Placental epithelial cell (primary cell): ENCODE results near the gene OR4C11. TPM values are rescaled to one million over a fixed set of nuclear protein-coding genes. Genes with fewer than 3 reads are reported as not detected.

ENCODE experiments used
- total RNA-seq: library from RNA; depleted of rRNA; stranded (reverse); fragments of >200 nt; gene quantifications from 2 replicates; pipeline ENCODE4 v1.2.3, GENCODE V29; 2012

The OR4C11 gene, protein sequence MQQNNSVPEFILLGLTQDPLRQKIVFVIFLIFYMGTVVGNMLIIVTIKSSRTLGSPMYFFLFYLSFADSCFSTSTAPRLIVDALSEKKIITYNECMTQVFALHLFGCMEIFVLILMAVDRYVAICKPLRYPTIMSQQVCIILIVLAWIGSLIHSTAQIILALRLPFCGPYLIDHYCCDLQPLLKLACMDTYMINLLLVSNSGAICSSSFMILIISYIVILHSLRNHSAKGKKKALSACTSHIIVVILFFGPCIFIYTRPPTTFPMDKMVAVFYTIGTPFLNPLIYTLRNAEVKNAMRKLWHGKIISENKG
- not detected in 2 replicates for total RNA-seq

GRCh38 chr11:55607545-55607944 lies at the start of gene OR4C11:
OR4C11 (minus strand) TSS chr11:55607645; CDS start chr11:55604373, 3,272 bp downstream.

GRCh38 chr11:55648027-55648426 lies 40.6 kb upstream of the OR4C11 start, which contains the start of gene OR4S2:
OR4S2 (plus strand) TSS chr11:55648327; CDS start chr11:55650904, 2,577 bp downstream.

GRCh38 chr11:55634813-55635212 lies 27.4 kb upstream of the OR4C11 start, which contains the start of gene OR4P4:
OR4P4 (plus strand) TSS chr11:55635113.

DNA sequence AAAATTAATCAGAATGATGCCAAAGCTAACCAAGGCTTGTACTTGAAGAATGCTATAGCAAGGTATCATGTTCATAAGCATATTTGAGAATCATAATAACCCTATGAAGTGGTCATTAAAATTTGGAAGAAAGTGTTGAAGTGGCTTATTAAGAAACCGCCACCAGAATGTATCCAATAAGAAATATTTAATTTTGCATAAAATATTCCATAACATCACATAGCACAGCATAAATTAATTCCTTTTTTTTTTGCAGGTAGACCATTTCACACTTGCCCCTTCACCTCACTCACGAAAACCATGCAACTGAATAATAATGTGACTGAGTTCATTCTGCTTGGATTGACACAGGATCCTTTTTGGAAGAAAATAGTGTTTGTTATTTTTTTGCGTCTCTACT lies 35.6 kb downstream of the OR4C11 start, which contains the start of gene OR4C16:
Gene OR4C16 (plus strand): TSS at position 301 of the 400 bp plus-strand sequence. CDS start 0 bp downstream, at position 301.

DNA sequence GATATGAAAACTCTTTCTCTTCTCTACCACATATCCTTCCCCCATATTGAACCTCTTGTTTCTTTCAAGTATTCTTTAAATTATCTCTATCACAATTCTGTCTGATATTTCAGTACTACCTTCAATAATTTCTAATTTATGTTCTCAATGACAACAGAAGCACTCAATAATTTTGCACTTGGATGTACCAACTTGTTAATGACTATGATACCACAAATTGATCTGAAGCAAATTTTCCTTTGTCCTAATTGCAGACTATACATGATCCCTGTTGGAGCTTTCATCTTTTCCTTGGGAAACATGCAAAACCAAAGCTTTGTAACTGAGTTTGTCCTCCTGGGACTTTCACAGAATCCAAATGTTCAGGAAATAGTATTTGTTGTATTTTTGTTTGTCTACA lies 53.3 kb downstream of the OR4C11 start, which contains the start of gene OR4C15:
Gene OR4C15 (plus strand): TSS at position 301 of the 400 bp plus-strand sequence. CDS start 0 bp downstream, at position 301.

Other genes with a start within 250 kb of the OR4C11 start
- gene OR4A15, start 239.7 kb downstream of the OR4C11 start, total RNA-seq, result not detected in 2 replicates
- gene OR4C15, start 53.2 kb downstream of the OR4C11 start, total RNA-seq, result not detected in 2 replicates
- gene OR4C16, start 35.5 kb downstream of the OR4C11 start, total RNA-seq, result not detected in 2 replicates
- gene OR4P4, start 27.5 kb upstream of the OR4C11 start, total RNA-seq, result not detected in 2 replicates
- gene OR4S2, start 40.7 kb upstream of the OR4C11 start, total RNA-seq, result not detected in 2 replicates
- gene OR4C6, start 54.6 kb upstream of the OR4C11 start, total RNA-seq, result not detected in 2 replicates
- not detected in 2 replicates for gene OR5D13, start 165.8 kb upstream of the OR4C11 start, total RNA-seq
- not detected in 2 replicates for gene OR5D14, start 187.9 kb upstream of the OR4C11 start, total RNA-seq
- gene OR5L1, start 203.7 kb upstream of the OR4C11 start, total RNA-seq, result not detected in 2 replicates
- not detected in 2 replicates for gene OR5D18, start 212.0 kb upstream of the OR4C11 start, total RNA-seq
- gene OR5L2, start 219.6 kb upstream of the OR4C11 start, total RNA-seq, result not detected in 2 replicates
- not detected in 2 replicates for gene OR5D16, start 231.1 kb upstream of the OR4C11 start, total RNA-seq